ENCODE results near the gene NANOS3. TPM values are rescaled to one million over a fixed set of nuclear protein-coding genes. Genes with fewer than 3 reads are reported as not detected.

NANOS3 gene
- total and polyA plus RNA-seq, 2 experiments from 2014 or later, result not detected

- TF ChIP-seq ZNF462 (CRISPR knock-in tag; IDR thresholded peaks at IDR 0.05), result no peak
- TF ChIP-seq EZH2 (IDR thresholded peaks at IDR 0.05; ENCODE audit: low read depth, unreplicated experiment), result no peak
- no peak for TF ChIP-seq ZNF114 (CRISPR knock-in tag; IDR thresholded peaks at IDR 0.05)
- TF ChIP-seq JUNB (IDR thresholded peaks at IDR 0.05; ENCODE audit: unreplicated experiment), result no peak
- no peak for TF ChIP-seq EZH2phosphoT487 (IDR thresholded peaks at IDR 0.05; ENCODE audit: unreplicated experiment)
- TF ChIP-seq ZNF331 (CRISPR knock-in tag; IDR thresholded peaks at IDR 0.05; ENCODE audit: low read depth), result no peak
- no peak for TF ChIP-seq REST (IDR thresholded peaks at IDR 0.05; ENCODE audit: unreplicated experiment)
- TF ChIP-seq POLR2AphosphoS5 (IDR thresholded peaks at IDR 0.05; ENCODE audit: low read depth), result no peak
- TF ChIP-seq NANOG (IDR thresholded peaks at IDR 0.05; ENCODE audit: borderline replicate concordance), result no peak
These were observed 40.9 kb upstream of the NANOS3 start (continued) for GRCh38 chr19:13835791-13836723.

Measured in GM23338 (cell line).